BE2C (cell line): ENCODE measurements around the gene NCAM2.

Experiments
- DNase-seq: peaks from one replicate; pipeline ENCODE4 v3.0.0-alpha.2; 2020
- H3K27me3 ChIP-seq: fragments of 250-450 bp; sonication (Bioruptor Pico); 2 replicates; pipeline ENCODE4 v1.5.1; 2020; ENCODE audit warnings: mild to moderate bottlenecking
- H3K36me3 ChIP-seq: fragments of 250-450 bp; sonication (Bioruptor Pico); 2 replicates; pipeline ENCODE4 v1.5.1; 2020; ENCODE audit warnings: mild to moderate bottlenecking
- H3K4me1 ChIP-seq: fragments of 250-450 bp; sonication (Bioruptor Pico); 2 replicates; pipeline ENCODE4 v1.5.1; 2020
- H3K4me3 ChIP-seq: 2 replicates; pipeline ENCODE4 v1.5.1; 2011; ENCODE audit warnings: low read depth, low read length
- H3K9me3 ChIP-seq: fragments of 250-450 bp; sonication (Bioruptor Pico); 2 replicates; pipeline ENCODE4 v1.5.1; 2020
- TF ChIP-seq, protein P1 (sequence below): IDR thresholded peaks from 2 replicates; pipeline ENCODE4 v1.5.1; 2012; ENCODE audit warnings: mild to moderate bottlenecking, low read depth, low read length

The NCAM2 gene

DNA sequence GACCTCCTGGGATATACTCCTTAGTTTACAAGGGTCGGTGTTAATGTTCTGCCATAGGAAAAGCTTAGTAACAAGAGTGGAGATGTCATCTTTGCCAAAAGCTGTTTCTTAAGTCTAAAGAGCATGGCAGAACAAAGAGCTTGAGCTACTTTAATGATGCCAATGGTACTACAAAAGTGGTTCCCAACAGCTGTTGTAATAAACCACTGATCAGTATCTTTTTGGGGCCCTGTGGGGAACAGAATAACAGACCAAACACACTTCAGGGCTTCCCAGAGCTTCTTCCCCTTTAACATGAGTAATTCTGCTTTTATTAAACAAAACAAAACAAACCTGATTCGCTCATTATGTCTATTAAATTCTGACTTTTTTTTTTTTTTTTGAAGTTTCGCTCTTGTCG lies 116.3 kb downstream of the NCAM2 start:
- H3K4me1 ChIP-seq = no peaks in the 10 kb centered on the region
- H3K27me3 ChIP-seq = no peaks in the 10 kb centered on the region
- TF ChIP-seq, protein P1, sequence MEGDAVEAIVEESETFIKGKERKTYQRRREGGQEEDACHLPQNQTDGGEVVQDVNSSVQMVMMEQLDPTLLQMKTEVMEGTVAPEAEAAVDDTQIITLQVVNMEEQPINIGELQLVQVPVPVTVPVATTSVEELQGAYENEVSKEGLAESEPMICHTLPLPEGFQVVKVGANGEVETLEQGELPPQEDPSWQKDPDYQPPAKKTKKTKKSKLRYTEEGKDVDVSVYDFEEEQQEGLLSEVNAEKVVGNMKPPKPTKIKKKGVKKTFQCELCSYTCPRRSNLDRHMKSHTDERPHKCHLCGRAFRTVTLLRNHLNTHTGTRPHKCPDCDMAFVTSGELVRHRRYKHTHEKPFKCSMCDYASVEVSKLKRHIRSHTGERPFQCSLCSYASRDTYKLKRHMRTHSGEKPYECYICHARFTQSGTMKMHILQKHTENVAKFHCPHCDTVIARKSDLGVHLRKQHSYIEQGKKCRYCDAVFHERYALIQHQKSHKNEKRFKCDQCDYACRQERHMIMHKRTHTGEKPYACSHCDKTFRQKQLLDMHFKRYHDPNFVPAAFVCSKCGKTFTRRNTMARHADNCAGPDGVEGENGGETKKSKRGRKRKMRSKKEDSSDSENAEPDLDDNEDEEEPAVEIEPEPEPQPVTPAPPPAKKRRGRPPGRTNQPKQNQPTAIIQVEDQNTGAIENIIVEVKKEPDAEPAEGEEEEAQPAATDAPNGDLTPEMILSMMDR = no peak
- no peak for DNase-seq
- no peaks in the 10 kb centered on the region for H3K36me3 ChIP-seq
- H3K4me3 ChIP-seq = no peak overlapping the region
- no peaks in the 10 kb centered on the region for H3K9me3 ChIP-seq

DNA sequence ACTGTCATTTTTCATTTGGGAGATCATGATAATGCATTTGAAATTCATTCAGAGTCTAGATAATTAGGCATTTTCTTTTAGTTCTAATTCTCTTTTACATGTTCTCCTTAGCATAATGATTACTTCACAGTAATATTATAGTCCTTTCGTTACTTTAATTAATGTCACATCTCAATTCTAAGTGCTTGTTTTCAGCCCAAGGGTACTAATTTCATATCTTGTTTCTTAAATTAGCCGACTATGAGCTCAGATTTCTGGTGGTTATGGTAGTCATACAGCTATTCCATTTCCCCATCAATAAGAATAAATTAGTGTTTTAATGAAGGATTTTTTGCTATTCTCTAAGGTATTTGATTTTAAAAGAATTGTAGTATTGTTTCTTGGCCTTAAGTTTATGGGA lies 120.9 kb downstream of the NCAM2 start:
- H3K36me3 ChIP-seq = no peaks in the 10 kb centered on the region
- H3K27me3 ChIP-seq = no peaks in the 10 kb centered on the region
- no peak for DNase-seq
- no peak overlapping the region for H3K4me3 ChIP-seq
- TF ChIP-seq, protein P1 = no peak
- no peaks in the 10 kb centered on the region for H3K9me3 ChIP-seq
- no peaks in the 10 kb centered on the region for H3K4me1 ChIP-seq

DNA sequence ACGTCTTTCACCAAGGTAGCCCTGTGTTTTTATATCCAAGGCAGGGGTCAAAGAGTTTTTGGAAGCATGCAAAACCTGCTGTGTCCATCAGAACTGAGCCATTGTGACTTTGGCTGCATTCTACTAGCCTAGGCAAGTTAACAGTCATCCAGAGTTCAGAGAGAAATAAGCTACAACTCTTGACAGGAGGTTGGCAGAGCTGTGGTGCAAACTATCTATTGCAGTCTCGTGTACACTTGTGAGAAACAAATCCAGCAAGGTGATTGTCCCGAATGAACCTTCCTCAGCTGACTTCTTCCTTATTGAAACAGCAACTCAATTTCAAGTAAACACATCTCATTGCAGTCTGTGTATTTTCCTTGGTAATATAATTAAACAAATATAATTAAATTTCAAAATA lies 124.5 kb downstream of the NCAM2 start:
- Histone ChIP-seq H3K36me3 (no peaks in the 10 kb centered on the region), H3K4me3 (no peak overlapping the region), H3K27me3 (no peaks in the 10 kb centered on the region), H3K9me3 (no peaks in the 10 kb centered on the region), H3K4me1 (no peaks in the 10 kb centered on the region)
- no peak for DNase-seq
- TF ChIP-seq, protein P1 = no peak

DNA sequence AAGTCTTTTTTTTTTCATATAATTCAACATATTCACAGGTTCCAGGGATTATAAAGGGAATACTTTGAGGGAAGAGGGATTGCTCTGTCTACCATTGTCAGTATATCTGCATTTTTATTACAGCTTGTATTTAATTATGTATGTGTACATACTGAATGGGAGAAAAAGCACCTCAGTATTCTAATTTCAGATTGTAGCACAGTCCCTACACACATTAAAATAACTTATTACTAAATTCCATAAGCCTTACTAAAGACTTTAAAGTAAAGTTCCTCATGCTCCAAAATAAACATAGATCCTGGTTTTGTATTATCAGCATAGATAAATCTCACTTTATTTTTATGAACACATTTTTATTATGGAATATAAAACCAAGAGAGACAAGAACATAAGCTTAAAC lies 134.2 kb downstream of the NCAM2 start:
- Histone ChIP-seq H3K4me1 (no peaks in the 10 kb centered on the region), H3K27me3 (no peaks in the 10 kb centered on the region), H3K36me3 (no peaks in the 10 kb centered on the region), H3K9me3 (no peaks in the 10 kb centered on the region), H3K4me3 (no peak overlapping the region)
- no peak for DNase-seq
- TF ChIP-seq, protein P1 = no peak

DNA sequence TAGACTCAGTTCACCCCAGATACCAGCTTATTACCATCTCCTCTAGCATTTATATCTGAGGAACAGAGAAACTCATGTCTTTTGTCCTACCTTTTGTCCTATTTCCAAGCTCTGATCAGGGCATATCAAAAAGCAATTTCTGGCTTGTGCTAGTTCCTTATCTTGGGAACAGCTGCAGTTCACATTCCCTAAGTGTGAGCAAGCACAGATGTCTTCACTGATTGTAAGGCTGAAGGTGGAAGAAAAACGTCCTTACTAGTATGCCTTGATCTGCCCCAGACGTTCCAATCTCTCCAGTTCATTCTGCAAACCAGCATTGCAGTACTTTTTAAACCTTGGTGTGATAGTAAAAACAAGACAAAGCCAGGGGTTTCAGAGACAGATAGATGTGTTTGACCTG lies 139.8 kb downstream of the NCAM2 start:
- Histone ChIP-seq H3K4me1 (no peaks in the 10 kb centered on the region), H3K9me3 (no peaks in the 10 kb centered on the region), H3K36me3 (no peaks in the 10 kb centered on the region), H3K27me3 (no peaks in the 10 kb centered on the region), H3K4me3 (no peak overlapping the region)
- TF ChIP-seq, protein P1 = no peak
- no peak for DNase-seq

DNA sequence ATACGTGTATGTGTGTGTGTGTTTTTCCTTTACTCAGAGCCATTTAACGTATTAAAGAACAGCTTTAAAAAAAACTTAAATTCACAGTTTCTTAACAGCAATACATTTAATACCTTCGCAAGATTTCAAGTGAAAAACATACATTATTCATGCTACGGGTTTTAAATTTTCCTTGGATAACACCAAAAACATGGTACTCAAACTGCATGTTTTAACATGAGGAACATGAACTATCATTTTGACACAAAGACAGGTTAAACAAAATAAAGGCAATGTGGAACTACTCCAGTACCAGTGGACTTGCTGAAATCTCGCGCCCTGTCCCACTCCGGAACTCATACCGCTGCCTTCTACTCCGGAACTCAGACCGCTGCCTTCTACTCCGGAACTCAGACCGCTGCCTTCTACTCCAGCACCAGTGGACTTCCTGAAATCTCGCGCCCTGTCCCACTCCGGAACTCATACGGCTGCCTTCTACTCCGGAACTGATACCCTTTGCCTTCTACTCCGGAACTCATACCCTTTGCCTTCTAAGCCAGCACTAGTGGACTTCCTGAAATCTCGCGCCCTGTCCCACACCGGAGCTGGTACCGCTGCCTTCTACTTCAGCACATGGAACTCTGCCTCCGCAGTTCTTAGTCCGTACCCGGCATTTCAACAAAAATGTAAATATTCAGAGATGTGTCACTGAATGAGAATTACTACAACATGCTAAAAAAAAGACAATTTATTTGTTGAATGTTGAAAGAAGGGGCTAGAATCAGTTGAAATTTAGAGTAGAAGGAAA lies 148.6 kb downstream of the NCAM2 start:
- DNase-seq = no peak
- TF ChIP-seq, protein P1 = no peak
- H3K4me3 ChIP-seq = no peak overlapping the region

More for the DNA sequence above, 148.6 kb downstream of the NCAM2 start:
- Histone ChIP-seq H3K36me3 (no peaks in the 10 kb centered on the region), H3K27me3 (no peaks in the 10 kb centered on the region), H3K9me3 (no peaks in the 10 kb centered on the region), H3K4me1 (no peaks in the 10 kb centered on the region)
